Neural progenitor cell (in vitro differentiated cells): ENCODE data around the gene XYLT1. TPM values are rescaled to one million over a fixed set of nuclear protein-coding genes. Genes with fewer than 3 reads are reported as not detected.

ENCODE experiments used
- DNase-seq: peaks from one replicate; pipeline ENCODE4 v3.0.0-alpha.2; 2016; ENCODE audit warnings: low spot score
- H2AFZ ChIP-seq: fragments of 200-600 bp; sonication (generic); replicated peaks from 2 replicates; pipeline ENCODE4 v1.6.1; 2016; ENCODE audit warnings: antibody characterized with exemption
- H3F3A ChIP-seq: fragments of 200-600 bp; sonication (generic); 2 replicates; pipeline ENCODE4 v1.6.1; 2016; ENCODE audit warnings: antibody characterized with exemption, low read depth
- H3K27ac ChIP-seq: fragments of 200-600 bp; sonication (generic); 2 replicates; pipeline ENCODE4 v1.5.1; 2016; ENCODE audit warnings: mild to moderate bottlenecking
- H3K27me3 ChIP-seq: fragments of 200-600 bp; sonication (generic); 2 replicates; pipeline ENCODE4 v1.6.1; 2016; ENCODE audit warnings: mild to moderate bottlenecking, moderate library complexity
- H3K36me3 ChIP-seq: fragments of 200-600 bp; sonication (generic); 2 replicates; pipeline ENCODE4 v1.5.1; 2016
- H3K4me1 ChIP-seq: fragments of 200-600 bp; sonication (generic); 2 replicates; pipeline ENCODE4 v1.6.1; 2016; ENCODE audit warnings: mixed run types
- H3K4me2 ChIP-seq: fragments of 200-600 bp; sonication (generic); 2 replicates; pipeline ENCODE4 v1.6.1; 2016
- H3K4me3 ChIP-seq: fragments of 200-600 bp; sonication (generic); 2 replicates; pipeline ENCODE4 v1.5.1; 2016
- H3K79me2 ChIP-seq: fragments of 200-600 bp; sonication (generic); 2 replicates; pipeline ENCODE4 v1.6.1; 2016; ENCODE audit warnings: low read depth
- H3K9ac ChIP-seq: fragments of 200-600 bp; sonication (generic); 2 replicates; pipeline ENCODE4 v1.6.1; 2016
- H3K9me3 ChIP-seq: fragments of 200-600 bp; sonication (generic); 2 replicates; pipeline ENCODE4 v1.5.1; 2016; ENCODE audit warnings: low read depth
- H4K20me1 ChIP-seq: fragments of 200-600 bp; sonication (generic); 2 replicates; pipeline ENCODE4 v1.6.1; 2016; ENCODE audit warnings: low read depth
- H3K27ac Mint-ChIP-seq: 3 replicates; pipeline ENCODE4 v1.8.0; 2021; ENCODE audit warnings: mixed read lengths
- H3K27me3 Mint-ChIP-seq: 2 replicates; pipeline ENCODE4 v1.8.0; 2022; ENCODE audit warnings: low read depth, mild to moderate bottlenecking, inconsistent platforms, moderate library complexity, mixed read lengths; ENCODE audit not compliant: insufficient read depth
- H3K36me3 Mint-ChIP-seq: 3 replicates; pipeline ENCODE4 v1.8.0; 2021; ENCODE audit warnings: mixed read lengths
- H3K4me1 Mint-ChIP-seq: 3 replicates; pipeline ENCODE4 v1.8.0; 2021; ENCODE audit warnings: mixed read lengths
- H3K4me3 Mint-ChIP-seq: 3 replicates; pipeline ENCODE4 v1.8.0; 2021; ENCODE audit warnings: mild to moderate bottlenecking, moderate library complexity, mixed read lengths
- H3K9me3 Mint-ChIP-seq: 3 replicates; pipeline ENCODE4 v1.8.0; 2020; ENCODE audit warnings: mixed read lengths
- CTCF ChIP-seq: fragments of 200-600 bp; sonication (generic); IDR thresholded peaks from 2 replicates; pipeline ENCODE4 v1.5.1; 2017; ENCODE audit warnings: antibody characterized with exemption, mild to moderate bottlenecking
- EZH2 ChIP-seq: fragments of 200-600 bp; sonication (generic); IDR thresholded peaks from 2 replicates; pipeline ENCODE4 v1.6.1; 2017; ENCODE audit warnings: antibody characterized with exemption, mild to moderate bottlenecking, moderate library complexity
- EZH2phosphoT487 ChIP-seq: fragments of 200-600 bp; sonication (generic); IDR thresholded peaks from 2 replicates; pipeline ENCODE4 v1.6.1; 2017; ENCODE audit warnings: antibody characterized with exemption
- total RNA-seq: library from RNA; depleted of rRNA; stranded (reverse); fragments of >200 nt; gene quantifications from 2 replicates; pipeline ENCODE4 v1.2.3, GENCODE V29; 2015; ENCODE audit warnings: low replicate concordance

Gene XYLT1
- total RNA-seq, 1 donor from 2014 or later: 5.9 TPM

DNA sequence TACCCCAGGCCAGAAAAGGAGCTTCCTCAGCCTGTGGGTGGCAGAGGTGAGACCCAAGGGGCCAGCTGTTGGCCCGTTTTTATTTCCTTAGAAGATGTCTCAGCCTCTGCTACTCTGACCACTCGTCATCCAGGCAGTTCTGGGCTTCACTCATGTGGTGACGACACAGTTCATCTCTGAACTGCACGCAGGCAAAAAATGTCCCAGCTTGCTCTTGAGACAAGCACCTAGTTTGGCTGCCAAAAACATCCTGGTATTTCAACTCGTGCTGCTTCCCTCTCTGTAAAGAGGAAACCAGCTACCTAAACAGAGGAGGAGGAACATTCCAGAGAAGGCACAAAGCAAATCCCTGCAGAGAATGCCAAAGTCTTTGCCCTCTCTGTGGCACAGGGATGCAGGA, 125.7 kb downstream of the XYLT1 start:
- DNase-seq: no peak
- H3K36me3 Mint-ChIP-seq: peaks cover 6% of the 10 kb centered on the region
- Histone ChIP-seq H3F3A (no peaks in the 10 kb centered on the region), H4K20me1 (no peaks in the 10 kb centered on the region), H3K36me3 (no peaks in the 10 kb centered on the region), H2AFZ (no peak overlapping the region), H3K4me2 (no peak overlapping the region), H3K9ac (no peak overlapping the region), H3K4me3 (no peak overlapping the region), H3K27me3 (no peaks in the 10 kb centered on the region), H3K4me1 (no peaks in the 10 kb centered on the region), H3K79me2 (no peaks in the 10 kb centered on the region), H3K9me3 (no peaks in the 10 kb centered on the region), H3K27ac (no peak overlapping the region)
- H3K27ac Mint-ChIP-seq: no peak overlapping the region
- no peaks in the 10 kb centered on the region for H3K27me3 Mint-ChIP-seq
- no peak overlapping the region for H3K4me3 Mint-ChIP-seq
- peaks cover 3% of the 10 kb centered on the region for H3K4me1 Mint-ChIP-seq
- no peaks in the 10 kb centered on the region for H3K9me3 Mint-ChIP-seq
- TF ChIP-seq EZH2 (no peak), CTCF (no peak), EZH2phosphoT487 (no peak)

GRCh38 chr16:17343728-17344127, 127.0 kb downstream of the XYLT1 start:
- no peak overlapping the region for H3K9ac ChIP-seq
- no peak overlapping the region for H3K4me2 ChIP-seq
- Mint-ChIP-seq H3K36me3 (peaks cover 3% of the 10 kb centered on the region), H3K4me3 (no peak overlapping the region), H3K27ac (no peak overlapping the region), H3K4me1 (peaks cover 3% of the 10 kb centered on the region), H3K27me3 (no peaks in the 10 kb centered on the region), H3K9me3 (no peaks in the 10 kb centered on the region)
- H2AFZ ChIP-seq: no peak overlapping the region
- no peaks in the 10 kb centered on the region for H3K36me3 ChIP-seq
- H3K4me1 ChIP-seq: no peaks in the 10 kb centered on the region
- DNase-seq: no peak
- H3K79me2 ChIP-seq: no peaks in the 10 kb centered on the region
- no peak overlapping the region for H3K27ac ChIP-seq
- no peaks in the 10 kb centered on the region for H3F3A ChIP-seq
- H4K20me1 ChIP-seq: no peaks in the 10 kb centered on the region
- no peaks in the 10 kb centered on the region for H3K9me3 ChIP-seq
- no peak for TF ChIP-seq CTCF
- TF ChIP-seq EZH2phosphoT487: no peak
- H3K4me3 ChIP-seq: no peak overlapping the region
- H3K27me3 ChIP-seq: no peaks in the 10 kb centered on the region

DNA sequence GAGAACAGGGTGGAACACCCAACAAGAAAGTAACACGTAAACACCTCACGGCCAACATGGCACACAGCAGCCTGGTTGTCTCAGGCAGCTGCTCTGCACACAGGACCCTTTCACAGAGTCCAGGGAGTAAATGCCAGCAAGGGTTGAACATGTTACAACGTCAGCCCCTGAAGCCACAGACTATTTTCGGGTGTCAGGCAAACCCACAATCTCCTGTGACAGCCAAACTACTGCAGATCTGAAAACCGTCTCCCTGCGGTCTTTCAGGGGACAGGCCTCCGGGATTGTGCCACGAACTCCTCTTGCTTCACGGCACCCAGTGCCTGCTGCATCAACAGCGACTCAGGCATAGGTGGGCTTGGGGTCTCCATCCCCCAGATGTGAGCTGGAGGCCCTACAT, 127.7 kb downstream of the XYLT1 start:
- Histone ChIP-seq H3K9ac (no peak overlapping the region), H3F3A (no peaks in the 10 kb centered on the region), H3K4me2 (no peak overlapping the region), H3K27me3 (no peaks in the 10 kb centered on the region), H3K4me1 (no peaks in the 10 kb centered on the region), H3K36me3 (no peaks in the 10 kb centered on the region), H3K79me2 (no peaks in the 10 kb centered on the region), H3K4me3 (no peak overlapping the region), H3K9me3 (no peaks in the 10 kb centered on the region), H2AFZ (no peak overlapping the region), H4K20me1 (no peaks in the 10 kb centered on the region), H3K27ac (no peak overlapping the region)
- no peaks in the 10 kb centered on the region for H3K27me3 Mint-ChIP-seq
- DNase-seq: no peak
- H3K9me3 Mint-ChIP-seq: no peaks in the 10 kb centered on the region
- no peaks in the 10 kb centered on the region for H3K36me3 Mint-ChIP-seq
- no peak overlapping the region for H3K27ac Mint-ChIP-seq
- TF ChIP-seq EZH2: no peak
- no peak for TF ChIP-seq CTCF
- no peak for TF ChIP-seq EZH2phosphoT487
- no peak overlapping the region for H3K4me3 Mint-ChIP-seq
- peaks cover 3% of the 10 kb centered on the region for H3K4me1 Mint-ChIP-seq

- H3K27ac Mint-ChIP-seq: no peak overlapping the region
- no peak for TF ChIP-seq CTCF
- no peak for TF ChIP-seq EZH2phosphoT487
- no peak for TF ChIP-seq EZH2
Observed at GRCh38 chr16:17342031-17342430, 128.7 kb downstream of the XYLT1 start.

More at GRCh38 chr16:17342031-17342430, 128.7 kb downstream of the XYLT1 start:
- Histone ChIP-seq H3K27me3 (no peaks in the 10 kb centered on the region), H3K9ac (no peak overlapping the region), H4K20me1 (no peaks in the 10 kb centered on the region), H3K4me2 (no peak overlapping the region), H3F3A (no peaks in the 10 kb centered on the region), H3K79me2 (no peaks in the 10 kb centered on the region), H3K9me3 (no peaks in the 10 kb centered on the region), H3K27ac (no peak overlapping the region), H3K4me3 (no peak overlapping the region), H3K36me3 (no peaks in the 10 kb centered on the region), H2AFZ (no peak overlapping the region), H3K4me1 (no peaks in the 10 kb centered on the region)
- H3K9me3 Mint-ChIP-seq: no peaks in the 10 kb centered on the region
- DNase-seq: no peak
- H3K36me3 Mint-ChIP-seq: no peaks in the 10 kb centered on the region
- H3K27me3 Mint-ChIP-seq: no peaks in the 10 kb centered on the region
- H3K4me1 Mint-ChIP-seq: no peaks in the 10 kb centered on the region
- no peak overlapping the region for H3K4me3 Mint-ChIP-seq
